GM18951 (cell line): ENCODE results near the gene EFHD1.
"Not testable (repeated sequence)": the region's sequence is repeated elsewhere in the genome, so short reads cannot be mapped to it uniquely, and the experiment has no call there.

ENCODE experiments used
- POLR2A ChIP-seq: IDR thresholded peaks from 4 replicates; pipeline ENCODE4 v1.6.1; 2011; ENCODE audit warnings: mild to moderate bottlenecking; ENCODE audit not compliant: insufficient read length, insufficient read depth; ENCODE audit errors: extremely low read depth
- in situ Hi-C: fragments of 300-500 bp; cut with MboI; formaldehyde crosslinking; loops from one replicate; pipeline ENCODE4 v1.12.0; 2022; ENCODE audit warnings: low sequenced_read_pairs, mixed read lengths, inconsistent platforms; ENCODE audit not compliant: unreplicated experiment

Gene EFHD1

DNA sequence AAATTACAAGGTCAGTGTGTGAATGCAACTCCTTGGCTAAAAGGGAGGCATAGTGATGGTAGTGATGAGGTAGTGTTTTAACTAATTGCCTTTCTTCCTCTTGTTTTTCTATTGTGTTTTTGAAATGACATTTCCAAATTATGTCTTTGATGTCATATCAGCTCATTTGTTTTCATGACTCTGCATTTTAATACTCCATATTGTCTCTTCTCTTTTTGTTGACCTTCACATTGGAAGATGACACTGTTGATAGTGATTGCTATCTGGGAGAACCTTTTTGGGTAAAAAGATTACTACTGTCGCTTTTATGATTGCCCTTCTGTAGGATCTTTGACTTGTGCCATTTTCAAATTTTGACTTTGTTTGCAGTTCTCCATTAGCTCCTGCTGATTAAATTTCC lies 66.8 kb downstream of the EFHD1 start:
- in situ Hi-C loops, result no loop called here
- TF ChIP-seq POLR2A, result no peak

DNA sequence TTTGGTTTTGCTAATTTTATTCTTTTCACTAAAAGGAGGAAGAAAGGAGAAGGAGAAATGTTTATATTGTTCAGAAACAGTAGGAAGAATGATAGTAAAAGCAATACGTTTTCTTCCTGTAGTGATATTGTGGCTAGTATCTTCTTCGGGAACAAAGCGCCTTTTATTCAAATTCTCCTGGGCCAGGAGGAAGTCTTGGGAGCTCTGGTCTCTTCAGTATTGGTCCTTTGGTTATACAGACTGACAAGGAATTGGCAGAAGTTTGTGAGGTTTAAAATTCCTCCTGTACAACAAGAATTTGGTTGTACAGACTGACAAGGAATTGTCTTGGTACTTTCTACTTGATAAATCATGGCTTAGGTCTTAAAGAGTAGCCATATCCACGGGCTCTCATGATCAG lies 73.7 kb downstream of the EFHD1 start:
- in situ Hi-C loops, result no loop called here
- no peak for TF ChIP-seq POLR2A

DNA sequence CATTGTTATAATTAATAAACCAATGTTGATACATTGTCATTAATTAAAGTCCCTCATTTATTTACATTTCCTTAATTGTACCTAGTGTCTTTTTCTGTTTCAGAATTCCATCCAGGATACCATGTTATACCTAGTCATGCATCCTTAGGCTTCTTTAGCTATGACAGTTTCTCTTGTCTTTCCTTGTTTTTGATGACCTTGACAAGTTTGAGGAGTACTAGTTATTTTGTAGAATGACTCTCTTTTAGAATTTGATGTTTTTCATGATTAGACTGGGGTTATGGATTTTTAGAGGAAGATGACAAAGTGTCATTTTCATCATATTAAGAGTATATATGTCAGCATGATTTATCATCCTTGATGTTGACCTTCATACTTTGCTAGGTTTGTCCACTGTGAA lies 80.1 kb downstream of the EFHD1 start:
- in situ Hi-C loops, result no loop called here
- TF ChIP-seq POLR2A, result no peak

DNA sequence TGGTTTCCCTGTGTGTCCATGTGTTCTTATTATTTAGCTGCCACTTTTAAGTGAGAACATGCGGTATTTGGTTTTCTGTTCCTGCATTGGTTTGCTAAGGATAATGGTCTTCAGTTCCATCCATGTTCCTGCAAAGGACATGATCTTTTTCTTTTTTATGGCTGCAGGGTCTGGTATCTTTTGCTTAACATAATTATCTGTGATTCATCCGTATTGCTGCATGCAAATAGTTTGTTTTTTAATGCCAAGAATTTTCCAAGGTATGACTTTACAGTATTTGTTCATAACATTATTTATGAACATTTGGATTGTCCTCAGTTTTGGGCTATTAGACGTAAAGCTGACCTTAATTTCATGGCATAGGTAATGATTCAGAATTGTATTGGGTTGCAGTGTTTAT lies 81.6 kb downstream of the EFHD1 start:
- in situ Hi-C loops, result no loop called here
- TF ChIP-seq POLR2A, result no peak

DNA sequence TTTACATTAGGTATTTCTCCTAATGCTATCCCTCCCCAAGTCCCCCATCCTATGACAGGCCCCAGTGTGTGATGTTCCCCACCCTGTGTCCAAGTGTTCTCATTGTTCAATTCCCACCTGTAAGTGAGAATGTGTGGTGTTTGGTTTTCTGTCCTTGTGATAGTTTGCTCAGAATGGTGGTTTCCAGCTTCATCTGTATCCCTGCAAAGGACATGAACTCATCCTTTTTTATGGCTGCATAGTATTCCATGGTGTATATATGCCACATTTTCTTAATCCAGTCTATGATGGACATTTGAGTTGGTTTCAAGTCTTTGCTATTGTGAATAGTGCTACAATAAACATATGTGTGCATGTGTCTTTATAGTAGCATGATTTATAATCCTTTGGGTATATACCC lies 86.7 kb downstream of the EFHD1 start:
- in situ Hi-C loops, result not testable (repeated sequence)

DNA sequence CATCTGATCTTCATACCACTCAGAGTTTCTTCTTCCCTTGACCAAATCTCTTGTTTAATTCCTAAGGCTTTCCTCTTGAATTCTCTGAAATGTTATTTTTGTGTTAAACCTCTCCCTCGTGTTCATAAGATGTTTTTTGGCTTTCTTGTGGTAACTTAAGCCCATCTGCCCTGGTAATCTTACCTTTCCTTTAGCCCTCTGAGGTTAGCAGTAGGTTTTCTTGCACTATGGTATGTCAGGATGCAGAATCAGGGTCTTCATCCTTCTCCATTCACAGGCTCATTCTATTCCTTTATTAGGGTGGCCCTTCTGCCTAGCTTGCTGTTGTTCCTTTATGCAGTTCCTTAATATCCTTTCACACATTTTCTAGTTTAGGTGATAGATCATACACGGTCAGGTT lies 87.9 kb downstream of the EFHD1 start:
- in situ Hi-C loops, result no loop called here
- TF ChIP-seq POLR2A, result no peak

DNA sequence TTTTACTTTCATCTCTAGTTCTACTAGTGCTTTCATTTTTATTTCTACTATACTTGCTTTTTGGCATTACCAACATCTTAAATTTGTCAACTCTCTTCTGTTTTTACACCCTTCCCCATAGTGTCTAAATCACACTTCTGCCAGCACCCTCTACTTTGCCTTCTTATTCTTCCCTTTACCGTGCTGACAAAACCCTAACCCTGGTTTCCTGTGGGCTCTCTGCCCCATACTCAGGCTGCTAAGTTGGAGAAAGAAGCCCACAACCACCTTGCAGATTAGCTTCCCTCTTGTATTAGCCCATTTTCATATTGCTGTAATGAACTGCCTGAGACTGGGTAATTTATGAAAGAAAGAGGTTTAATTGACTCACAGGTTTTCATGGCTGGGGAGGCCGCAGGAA lies 88.5 kb downstream of the EFHD1 start:
- in situ Hi-C loops, result no loop called here
- TF ChIP-seq POLR2A, result no peak

DNA sequence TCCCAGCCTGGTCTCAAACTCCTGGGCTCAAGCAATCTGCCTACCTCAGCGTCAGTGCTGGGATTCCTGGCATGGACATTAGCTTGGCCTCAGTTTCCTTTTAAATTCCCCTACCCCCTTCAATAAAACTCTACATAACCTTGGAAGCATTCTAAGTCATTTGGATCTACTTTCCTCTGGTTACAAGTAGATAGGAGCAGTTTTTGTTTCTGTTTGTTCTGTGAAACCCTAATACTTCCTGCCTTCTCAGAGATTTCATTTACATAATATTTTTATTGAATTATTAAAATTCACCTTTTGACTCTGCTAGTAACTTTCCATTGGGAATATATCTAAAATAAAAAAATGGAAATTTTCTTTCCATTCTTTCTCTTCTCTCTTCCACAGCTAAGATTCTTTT lies 89.6 kb downstream of the EFHD1 start:
- in situ Hi-C loops, result no loop called here

DNA sequence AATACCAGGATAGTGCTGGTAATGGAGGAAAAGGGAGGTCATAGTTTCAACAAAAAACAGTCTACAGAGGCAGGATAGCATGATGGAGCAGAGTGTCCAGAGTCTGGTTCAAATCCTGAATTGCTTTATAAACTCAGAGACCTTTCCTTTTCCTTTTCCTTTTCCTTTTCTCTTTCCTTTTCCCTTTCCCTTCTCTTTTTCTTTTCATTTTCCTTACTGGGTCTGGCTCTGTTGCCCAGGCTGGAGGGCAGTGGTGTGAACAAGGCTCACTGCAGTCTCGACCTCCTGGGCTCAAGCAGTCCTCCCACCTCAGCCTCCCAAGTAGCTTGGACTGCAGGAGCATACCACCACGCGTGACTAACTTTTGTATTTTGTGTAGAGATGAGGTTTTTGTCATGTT lies 95.4 kb downstream of the EFHD1 start:
- no peak for TF ChIP-seq POLR2A
- in situ Hi-C loops, result no loop called here

More for the DNA sequence above, 89.6 kb downstream of the EFHD1 start:
- TF ChIP-seq POLR2A, result no peak

DNA sequence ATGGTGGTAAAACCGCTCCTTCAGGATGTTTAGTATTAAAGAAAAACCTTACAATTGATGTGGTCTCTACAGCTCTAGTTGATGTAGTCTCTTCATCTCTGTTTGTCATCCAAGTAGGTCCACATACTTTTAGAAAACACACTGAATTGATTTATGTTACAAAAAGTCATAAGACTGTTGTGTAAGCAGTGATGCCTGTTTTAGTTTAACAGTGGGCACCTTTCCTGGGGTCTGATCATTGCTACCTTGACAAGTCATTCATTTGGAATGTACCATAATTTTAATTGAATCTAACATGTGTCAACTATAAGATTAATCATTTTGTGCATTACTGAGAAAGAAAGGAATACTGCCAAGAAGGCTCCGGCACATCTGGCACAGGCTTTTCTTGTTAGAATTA lies 98.1 kb downstream of the EFHD1 start:
- in situ Hi-C loops, result no loop called here
- TF ChIP-seq POLR2A, result no peak
